DMS153 (cell line): Measurements from ENCODE around the gene PPIL3.

Experiments used
- DNase-seq: peaks from one replicate; lab custom pipeline; 2025; lab: John Stamatoyannopoulos, UW

The PPIL3 gene

DNA sequence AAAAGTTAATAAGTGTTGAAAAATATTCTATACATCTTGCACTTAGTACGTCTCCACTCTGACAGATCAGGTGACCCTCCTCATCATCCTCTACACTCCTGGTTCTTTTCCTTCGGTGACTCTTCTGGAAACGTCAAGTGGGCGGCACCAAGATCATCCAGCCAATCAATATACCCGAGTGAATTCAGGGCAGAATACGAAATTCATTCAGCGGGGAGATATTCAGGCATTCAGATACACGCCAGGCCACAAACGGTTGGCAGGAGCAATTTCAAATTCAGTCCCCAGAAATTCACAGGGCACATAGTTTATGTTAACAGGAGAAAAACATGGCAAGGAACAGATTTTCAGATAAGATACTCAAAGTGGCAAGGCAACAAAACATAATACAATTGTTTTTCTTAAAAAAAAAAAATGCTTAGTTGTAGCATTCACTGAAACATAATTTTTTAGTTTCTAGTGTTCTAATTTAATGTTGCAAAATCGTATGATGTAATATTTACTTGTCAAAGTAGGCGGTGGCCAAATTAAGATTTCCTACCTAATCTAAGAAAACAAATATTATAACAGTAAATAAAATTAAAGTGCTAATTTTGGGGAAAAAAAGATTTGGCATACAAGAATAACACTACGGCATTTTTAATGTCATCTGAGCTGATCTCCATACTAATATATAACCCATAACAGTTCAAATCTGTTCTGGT, 28.6 kb downstream of the PPIL3 start:
- DNase-seq = no peak

DNA sequence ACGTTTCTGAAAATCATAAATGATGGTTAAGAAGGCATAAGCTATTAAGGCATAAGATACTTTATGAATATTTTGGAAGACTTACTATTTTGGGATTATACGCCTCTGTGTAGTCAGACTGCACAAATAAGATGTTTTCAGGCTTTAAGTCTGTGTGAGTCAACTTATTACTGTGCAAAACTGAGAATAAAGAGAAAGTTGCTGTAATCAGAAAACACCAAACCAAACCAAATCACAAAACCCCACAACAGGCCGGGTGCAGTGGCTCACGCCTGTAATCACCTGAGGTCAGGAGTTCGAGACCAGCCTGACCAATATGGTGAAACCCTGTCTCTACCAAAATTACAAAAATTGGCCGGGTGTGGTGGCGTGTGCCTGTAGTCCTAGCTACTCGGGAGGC, 32.1 kb downstream of the PPIL3 start:
- DNase-seq = no peak

DNA sequence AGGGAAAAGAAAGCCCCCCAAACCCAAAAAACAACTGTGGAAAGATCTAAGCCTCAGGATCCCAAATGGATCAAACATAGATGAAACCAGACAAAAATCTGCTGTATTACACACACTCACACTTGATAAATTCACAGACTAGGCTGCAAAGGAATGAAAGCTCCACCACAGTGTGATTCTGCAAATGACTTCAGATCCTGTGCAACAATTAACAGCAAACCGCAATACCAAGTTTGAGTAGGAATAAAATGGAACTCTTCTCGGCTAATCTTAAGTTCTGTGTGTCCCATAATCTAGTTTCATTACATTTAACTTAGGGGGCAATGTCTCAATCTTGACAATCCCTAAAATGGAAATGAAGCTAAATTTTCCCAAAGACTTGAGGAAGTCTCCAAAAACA, 36.3 kb downstream of the PPIL3 start:
- no peak for DNase-seq

DNA sequence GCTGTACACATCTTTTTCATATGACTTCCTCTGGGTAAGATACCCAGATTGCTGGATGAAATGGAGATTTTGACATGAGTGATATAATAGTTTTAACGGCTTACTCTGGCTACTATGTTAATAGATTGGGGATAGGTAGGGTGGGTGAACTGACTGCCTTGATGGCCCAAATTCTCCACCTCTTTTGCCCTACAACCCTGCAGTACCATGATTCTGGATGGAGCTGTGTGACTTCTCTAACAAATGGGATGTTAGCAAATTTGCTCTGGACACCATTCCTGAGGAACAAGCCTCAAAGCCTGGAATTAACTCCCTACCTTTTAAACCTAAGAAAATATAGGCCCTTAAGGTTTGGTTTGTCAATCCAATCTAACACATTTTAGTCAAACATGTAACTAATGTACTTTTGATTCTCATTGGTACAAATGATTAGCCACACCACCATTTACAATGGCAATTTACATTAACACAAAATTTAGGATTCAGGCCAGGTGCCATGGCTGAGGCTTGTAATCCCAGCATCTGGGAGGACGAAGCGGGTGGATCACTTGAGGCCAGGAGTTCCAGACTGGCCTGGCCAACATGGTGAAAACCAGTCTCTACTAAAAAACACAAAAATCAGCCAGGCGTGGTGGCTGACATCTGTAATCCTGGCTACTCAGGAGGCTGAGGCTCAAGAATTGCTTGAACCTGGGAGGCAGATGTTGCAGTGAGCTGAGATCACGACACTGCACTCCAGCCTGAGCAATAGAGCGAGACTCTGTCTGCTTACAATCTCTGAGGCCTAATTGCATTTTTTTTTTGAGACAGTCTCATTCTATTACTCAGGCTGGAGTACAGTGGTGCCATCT, 37.3 kb downstream of the PPIL3 start:
- DNase-seq = no peak

DNA sequence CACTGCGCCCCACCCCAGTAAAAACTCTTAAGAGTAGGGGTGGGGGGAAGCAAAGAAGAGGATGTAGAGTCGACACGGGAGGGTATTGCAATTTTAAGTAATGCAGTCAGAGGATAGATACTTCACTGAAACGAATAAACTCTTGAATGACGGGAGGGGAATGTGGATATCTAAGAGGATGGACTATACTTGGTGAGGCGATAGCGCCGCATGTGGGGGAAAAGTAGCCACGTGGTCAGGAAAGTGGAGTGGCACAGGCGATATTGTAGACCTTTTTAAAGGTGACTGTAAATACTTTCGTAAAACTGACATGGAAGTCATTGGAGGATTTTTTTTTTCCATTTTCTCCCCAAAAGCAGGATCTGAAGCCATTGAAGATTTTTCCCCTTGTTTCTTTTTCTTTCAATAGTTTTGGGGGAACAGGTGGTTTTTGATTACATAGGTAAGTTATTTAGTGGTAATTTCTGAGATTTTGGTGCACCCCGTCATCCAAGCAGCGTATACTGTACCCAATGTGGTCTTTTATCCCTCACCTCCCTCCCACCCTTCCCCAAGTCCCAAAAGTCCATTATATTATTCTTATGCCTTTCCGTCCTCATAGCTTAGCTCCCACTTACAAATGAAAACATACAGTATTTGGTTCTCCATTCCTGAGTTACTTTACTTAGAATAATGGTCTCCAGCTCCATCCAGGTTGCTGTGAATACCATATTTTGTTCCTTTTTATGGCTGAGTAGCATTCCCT, 38.2 kb downstream of the PPIL3 start:
- no peak for DNase-seq

DNA sequence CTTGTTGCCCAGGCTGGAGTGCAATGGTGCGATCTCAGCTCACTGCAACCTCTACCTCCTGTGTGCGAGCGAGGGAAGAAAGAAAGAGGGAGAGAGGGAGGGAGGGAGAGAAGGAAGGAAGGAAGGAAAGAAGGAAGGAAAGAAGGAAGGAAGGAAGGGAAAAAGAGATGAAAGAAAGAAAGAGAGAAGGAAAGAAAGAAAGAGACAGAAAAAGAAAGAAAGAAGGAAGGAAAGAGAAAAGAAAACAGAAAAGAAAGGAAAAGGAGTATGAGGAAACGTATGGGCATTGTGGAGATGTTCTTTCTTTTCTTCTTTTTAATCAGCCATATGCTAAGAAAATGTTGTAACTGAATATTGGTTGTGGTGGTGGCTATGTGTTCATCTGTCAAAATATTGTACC, 40.9 kb downstream of the PPIL3 start:
- DNase-seq = no peak

DNA sequence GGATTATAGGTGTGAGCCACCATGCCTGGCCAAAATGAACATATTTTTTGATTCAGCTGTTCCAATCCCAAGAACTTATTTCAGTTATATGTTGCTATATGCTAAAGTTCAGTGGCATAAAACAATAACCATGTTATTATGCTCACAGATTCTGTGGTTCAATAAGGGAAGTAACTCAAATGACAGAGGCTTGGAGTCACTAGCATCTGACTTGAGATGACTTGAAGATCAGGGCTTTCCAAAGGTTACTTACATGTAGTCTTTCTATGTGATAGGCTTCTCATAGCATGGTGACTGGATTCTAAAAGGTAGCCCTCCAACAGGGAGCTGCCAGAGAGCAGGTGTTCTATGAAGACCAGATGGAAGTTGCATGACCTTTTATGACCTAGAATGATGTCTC, 41.6 kb downstream of the PPIL3 start:
- no peak for DNase-seq

DNA sequence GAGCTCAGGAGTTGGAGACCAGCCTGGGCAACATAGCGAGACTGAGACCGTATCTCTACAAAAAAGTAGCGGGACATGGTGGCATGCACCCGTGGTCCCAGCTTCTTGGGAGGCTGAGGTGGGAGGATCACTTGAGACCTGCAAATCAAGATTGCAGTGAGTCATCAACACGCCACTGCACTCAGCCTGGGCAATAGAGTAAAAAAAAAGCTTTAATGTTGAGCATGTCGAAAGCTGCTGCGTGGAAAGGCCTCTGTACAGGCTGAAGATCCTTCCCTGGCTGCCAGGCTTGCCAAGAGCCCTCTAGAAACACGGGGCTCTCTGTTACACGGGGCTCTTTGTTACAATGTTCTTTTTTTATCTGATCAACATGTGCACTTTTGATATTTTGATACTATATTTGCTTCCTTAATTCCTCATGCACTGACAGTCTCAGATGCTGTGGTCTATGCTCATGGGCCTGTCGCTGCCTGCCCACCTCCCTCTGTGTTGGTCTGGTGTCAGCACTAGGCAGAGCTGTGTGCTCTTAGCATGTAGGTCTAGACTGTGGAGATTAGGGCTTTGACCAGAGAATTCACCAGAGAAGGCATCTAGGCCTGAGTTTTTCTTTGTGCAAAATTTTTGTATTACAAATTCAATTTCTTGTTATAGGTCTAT, 43.1 kb downstream of the PPIL3 start:
- DNase-seq = no peak

DNA sequence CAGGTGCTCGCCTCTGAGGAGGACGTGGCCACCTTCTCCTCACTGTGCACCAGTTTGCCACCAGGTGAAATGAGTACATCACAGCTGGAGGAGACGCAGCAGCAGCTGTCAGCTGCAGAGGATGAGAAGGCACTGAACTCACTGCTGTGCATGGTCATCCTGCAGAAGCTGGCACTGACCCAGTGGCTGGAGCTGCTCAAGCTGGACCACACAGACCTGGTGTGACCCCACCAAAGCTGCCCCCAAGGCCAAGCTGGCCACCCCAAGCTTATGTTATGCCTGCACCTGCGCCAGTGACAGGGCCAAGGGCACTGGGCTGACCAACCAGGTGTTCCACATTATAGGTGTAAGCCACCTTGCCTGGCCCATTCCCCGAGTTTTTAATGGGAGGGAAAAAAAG, 43.7 kb downstream of the PPIL3 start:
- no peak for DNase-seq

DNA sequence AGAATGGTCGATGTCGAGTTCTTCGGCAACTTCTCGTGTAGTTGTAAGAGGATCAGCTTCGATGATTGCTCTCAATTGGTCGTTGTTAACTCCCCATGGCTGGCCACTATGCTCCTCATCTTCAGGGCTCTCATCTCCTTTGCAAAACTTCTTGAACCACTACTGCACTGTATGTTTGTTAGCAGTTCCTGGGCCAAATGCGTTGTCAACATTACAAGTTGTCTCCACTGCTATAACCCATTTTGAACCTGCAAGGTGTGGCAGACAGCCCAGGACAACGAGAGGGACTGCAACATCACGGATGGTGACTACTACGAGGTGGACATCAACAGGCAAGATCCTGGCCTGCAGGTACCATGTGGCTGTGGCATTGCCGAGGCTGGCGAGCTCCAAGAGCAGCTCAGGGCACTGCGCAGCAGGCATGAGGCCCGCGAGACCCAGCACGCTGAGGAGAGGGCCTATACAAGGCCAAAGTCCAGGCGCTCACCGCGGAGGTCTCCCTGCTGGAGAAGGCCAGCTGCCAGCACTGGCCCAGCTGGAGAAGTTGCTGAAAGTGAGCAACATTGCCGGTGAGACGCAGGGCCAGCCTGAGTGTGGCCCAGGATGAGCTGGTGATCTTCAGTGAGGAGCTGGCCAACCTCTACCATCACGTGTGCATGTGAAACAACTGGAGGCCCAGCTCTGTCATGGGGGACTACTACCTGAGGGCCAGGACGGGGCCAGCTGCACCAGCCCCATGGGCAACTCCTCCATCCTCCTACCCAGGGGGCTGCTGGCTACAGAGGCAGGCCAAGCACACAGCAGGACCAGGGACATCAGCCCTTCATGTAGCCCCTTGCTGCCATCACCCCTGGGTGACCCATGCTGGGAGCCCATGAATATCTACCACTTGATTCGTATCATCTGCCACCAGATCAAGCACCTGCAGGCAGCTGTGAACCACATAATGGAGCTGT, 44.6 kb downstream of the PPIL3 start:
- DNase-seq = no peak

DNA sequence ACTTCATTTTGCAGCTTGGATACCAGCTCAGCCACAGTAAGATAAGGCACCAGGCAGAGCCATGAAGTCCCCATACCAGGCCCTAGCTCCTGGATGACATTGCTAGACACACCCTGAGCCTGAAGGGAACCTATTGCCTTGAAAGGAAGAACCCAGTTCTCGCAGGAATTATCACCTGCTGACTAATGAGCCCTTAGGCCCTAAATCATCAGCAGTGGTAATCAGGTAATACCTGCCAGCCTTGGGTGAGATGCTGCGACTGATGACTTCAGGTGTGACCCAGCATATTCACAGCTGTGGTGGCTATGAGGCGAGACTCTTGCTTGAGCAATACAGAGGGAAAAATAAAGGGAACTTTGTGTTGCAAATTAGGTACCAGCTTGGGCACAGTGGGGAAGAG, 49.4 kb downstream of the PPIL3 start:
- no peak for DNase-seq

DNA sequence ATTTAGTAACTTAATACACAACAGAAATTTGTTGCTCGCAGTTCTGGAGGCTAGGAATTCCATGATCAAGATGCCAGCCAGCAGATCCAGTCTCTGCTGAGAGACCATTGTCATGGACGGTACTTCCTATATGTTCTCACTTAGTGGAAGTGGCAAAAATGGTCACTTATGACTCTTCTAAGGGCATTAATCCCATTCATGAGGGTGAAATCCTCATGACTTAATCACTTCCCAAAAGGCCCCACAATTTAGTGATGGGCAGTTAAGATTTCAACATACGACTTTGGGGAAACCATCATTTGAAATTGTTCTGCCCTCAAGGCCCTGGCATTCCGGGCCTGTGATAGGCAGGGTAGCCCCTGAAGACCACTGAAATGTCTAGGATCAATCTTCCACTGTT, 54.2 kb downstream of the PPIL3 start:
- DNase-seq = no peak

DNA sequence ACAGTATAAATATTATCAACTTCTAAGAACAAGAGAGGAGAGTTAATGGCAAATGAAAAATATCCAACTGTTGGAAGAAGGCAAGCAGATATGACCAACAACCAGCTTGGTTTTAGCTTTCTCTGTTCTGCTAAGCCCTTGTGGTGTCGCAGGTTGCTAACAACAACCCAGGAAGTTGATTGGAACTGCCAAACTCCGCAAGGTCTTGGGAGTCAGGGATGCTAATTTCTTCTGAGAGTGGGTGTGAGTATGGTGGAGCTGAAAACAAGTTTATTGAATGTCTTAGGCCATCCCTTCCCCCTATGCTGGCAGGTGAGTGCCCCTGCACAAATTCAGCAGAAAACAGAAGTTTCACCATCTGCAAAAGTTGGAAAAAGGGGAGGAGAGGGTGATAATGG, 59.6 kb downstream of the PPIL3 start:
- DNase-seq = no peak

DNA sequence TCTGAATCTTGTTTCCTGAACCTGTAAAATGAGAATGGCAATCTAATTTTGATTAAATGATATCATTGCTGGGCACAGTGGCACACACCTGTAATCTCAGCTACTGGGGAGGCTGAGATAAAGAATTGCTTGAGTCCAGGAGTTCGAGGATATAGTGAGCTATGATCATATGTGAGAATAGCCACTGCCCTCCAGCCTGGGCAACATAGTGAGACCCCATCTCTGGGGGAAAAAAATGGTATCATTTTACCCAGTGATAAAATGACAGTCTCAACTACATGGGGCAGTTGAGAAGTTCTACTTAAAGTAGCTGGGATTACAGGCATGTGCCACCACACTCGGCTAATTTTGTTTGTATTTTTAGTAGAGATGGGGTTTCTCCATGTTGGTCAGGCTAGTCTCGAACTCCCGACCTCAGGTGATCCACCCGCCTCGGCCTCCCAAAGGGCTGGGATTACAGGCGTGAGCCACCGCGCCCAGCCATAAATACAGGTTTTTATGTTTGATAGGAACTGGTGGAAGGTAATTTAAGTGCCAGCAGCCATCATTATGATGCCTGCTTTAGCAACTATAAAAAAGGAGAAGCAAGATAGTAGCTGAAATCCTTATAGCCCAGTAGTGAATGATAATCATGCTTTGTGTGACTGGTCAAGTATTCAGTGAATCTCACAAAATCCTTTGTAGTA, 60.2 kb downstream of the PPIL3 start:
- DNase-seq = no peak

DNA sequence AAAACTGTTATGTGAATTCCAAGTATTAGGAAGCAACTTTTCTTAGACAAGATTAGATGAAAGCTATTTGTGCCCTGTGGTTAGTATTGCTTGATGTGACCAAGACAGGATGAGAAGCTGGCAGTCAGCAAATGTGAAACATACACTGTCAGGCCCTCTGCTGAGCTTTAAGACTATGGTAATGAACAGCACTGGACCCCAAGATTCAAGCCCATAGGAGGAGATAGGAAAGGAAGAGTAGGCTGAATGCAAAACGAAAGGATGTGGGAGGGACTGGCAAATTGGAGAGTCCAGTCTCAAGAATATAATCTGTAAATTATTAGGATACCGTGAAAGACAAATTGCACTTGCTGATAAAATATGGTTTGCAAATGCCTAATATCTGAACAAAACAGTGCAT, 60.8 kb downstream of the PPIL3 start:
- no peak for DNase-seq

DNA sequence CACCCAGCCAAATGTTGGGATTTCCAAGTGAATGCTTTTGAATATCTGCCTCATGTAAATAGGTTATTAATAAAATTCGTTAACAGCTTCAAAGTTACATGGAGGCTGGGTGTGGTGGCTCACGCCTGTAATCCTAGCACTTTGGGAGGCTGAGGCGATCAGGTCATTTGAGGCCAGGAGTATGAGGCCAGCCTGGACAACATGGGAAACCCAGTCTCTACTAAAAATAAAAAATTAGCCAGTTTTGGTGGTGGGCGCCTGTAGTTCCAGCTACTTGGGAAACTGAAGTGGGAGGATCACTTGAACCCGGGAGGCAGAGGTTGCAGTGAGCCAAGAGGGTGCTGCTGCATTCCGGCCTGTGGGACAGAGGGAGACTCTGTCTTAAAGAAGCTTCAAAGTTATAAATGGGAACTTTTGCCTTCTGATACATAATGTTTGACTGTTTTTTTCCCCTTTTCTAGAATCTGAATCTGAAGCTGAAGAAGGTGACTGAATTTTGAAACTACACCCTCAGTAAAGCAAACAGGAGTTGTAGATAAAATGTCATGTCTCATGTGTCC, 67.1 kb downstream of the PPIL3 start:
- DNase-seq = no peak
